ENCODE measurements around the gene MVP. TPM values are rescaled to one million over a fixed set of nuclear protein-coding genes. Genes with fewer than 3 reads are reported as not detected.
"Not testable (repeated sequence)": the region's sequence is repeated elsewhere in the genome, so short reads cannot be mapped to it uniquely, and the experiment has no call there.

Gene MVP
- total RNA-seq, 1 experiment from 2014 or later, result 164 TPM

DNA sequence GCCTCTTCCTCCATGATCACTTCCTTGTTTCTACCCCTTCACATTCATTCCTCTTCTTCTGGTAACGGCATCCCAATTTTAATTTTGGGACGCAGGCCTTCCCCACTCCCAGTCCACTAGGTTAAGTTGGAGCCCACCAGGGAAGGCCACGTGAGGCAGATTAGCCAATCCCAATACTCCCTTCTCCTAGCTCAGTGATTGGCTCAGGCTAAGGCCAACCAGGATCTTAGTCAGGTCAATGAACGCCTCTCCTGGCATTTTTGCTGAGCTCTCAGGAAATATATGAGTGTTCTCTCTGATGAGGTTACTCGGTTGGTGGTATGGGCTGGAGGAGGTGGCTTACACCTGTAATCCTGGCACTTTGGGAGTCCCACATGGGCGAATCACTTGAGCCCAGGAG, 63.7 kb downstream of the MVP start:
- CTCF ChIA-PET, result no interaction called here

DNA sequence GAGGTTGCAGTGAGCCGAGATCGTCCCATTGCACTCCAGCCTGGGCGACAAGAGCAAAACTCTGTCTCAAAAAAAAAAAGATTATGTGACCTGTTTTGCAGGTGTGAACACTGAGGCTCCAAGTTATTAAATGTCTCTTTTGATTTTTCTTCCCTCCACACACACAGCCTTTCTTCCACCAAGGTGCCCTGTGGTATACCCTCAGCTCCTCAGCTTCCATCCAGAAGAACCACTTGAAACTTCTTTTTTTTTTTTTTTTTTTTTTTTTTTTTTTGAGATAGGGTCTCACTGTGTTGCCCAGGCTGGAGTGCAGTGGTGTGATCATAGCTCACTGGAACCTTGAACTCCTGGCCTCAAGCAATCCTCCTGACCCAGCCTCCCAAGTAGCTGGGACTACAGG, 69.1 kb downstream of the MVP start:
- H3K9me3 Mint-ChIP-seq (ENCODE audit: low read depth, unreplicated experiment); DNase-seq; intact Hi-C loops (cut with micrococcal nuclease; ENCODE audit: unreplicated experiment); BruUV-seq (replicated peaks); H3K4me3 Mint-ChIP-seq (ENCODE audit: low read depth, unreplicated experiment); H3K27me3 Mint-ChIP-seq (ENCODE audit: unreplicated experiment); H3K4me1 Mint-ChIP-seq (ENCODE audit: low read depth, unreplicated experiment); H3K27ac Mint-ChIP-seq (ENCODE audit: unreplicated experiment): not testable (repeated sequence)
- CTCF ChIA-PET, result interaction anchor here (0.6 to 1.3 kb wide), 2 partner anchors 55 to 518 kb away, joined by 3 read pairs; no protein-coding TSS in a partner anchor
- peaks cover 13% of the 10 kb centered on the region for H3K36me3 Mint-ChIP-seq (ENCODE audit: insufficient read depth, unreplicated experiment)

More for the DNA sequence above, 63.7 kb downstream of the MVP start:
- intact Hi-C loops (cut with micrococcal nuclease; ENCODE audit: unreplicated experiment), result no loop called here
- no peaks in the 10 kb centered on the region for H3K4me1 Mint-ChIP-seq (ENCODE audit: low read depth, unreplicated experiment)
- no peaks in the 10 kb centered on the region for H3K9me3 Mint-ChIP-seq (ENCODE audit: low read depth, unreplicated experiment)
- TF ChIP-seq, protein P1, sequence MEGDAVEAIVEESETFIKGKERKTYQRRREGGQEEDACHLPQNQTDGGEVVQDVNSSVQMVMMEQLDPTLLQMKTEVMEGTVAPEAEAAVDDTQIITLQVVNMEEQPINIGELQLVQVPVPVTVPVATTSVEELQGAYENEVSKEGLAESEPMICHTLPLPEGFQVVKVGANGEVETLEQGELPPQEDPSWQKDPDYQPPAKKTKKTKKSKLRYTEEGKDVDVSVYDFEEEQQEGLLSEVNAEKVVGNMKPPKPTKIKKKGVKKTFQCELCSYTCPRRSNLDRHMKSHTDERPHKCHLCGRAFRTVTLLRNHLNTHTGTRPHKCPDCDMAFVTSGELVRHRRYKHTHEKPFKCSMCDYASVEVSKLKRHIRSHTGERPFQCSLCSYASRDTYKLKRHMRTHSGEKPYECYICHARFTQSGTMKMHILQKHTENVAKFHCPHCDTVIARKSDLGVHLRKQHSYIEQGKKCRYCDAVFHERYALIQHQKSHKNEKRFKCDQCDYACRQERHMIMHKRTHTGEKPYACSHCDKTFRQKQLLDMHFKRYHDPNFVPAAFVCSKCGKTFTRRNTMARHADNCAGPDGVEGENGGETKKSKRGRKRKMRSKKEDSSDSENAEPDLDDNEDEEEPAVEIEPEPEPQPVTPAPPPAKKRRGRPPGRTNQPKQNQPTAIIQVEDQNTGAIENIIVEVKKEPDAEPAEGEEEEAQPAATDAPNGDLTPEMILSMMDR (IDR thresholded peaks at IDR 0.05; ENCODE audit: unreplicated experiment), result no peak
- no TSS peak for BruUV-seq (replicated peaks)
- no peak for DNase-seq
- no peaks in the 10 kb centered on the region for H3K27me3 Mint-ChIP-seq (ENCODE audit: unreplicated experiment)
- peaks cover 14% of the 10 kb centered on the region for H3K36me3 Mint-ChIP-seq (ENCODE audit: insufficient read depth, unreplicated experiment)
- no peak overlapping the region for H3K4me3 Mint-ChIP-seq (ENCODE audit: low read depth, unreplicated experiment)
- H3K27ac Mint-ChIP-seq (ENCODE audit: unreplicated experiment), result no peak overlapping the region

DNA sequence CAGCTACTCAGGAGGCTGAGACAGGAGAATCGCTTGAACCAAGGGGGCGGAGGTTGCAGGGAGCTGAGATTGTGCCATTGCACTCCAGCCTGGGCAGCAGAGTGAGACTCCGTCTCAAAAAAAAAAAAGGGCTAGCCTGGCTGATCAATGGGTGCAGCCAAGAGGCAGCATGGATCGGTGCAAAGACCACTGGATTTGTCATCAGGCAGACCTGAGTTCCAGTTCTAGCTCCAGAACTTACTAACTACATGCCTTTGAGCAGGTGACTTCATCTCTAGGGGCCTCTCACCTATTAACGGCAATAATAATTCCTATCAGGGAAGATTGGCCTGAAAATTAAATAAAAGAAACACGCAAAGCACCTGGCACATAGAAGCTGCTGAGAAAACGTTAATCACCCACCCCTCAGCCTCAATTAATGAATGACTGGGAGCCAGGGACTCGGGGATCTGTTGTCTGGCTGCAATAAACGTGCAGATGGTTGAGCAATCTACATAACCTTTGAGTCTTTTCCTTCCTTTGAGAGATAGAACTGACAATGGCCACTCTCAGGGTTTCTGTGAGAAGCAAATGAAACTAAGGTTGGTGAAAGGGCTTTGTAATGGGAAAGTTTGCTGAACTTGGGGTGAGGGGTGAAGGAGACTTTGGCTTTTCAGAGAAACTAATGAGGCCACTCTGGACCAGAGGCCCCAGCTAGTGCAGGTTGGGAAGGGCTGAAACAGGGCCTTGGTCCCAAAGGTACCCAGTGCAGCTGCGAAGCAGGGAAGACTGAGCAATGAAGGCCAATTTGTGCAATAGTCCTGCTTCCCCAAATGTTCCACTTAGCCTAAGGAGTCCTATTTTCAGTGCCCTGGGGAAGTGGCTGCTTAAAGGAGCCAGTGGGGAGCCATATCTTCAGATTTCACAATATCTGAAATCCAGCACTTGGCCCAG, 71.5 kb downstream of the MVP start:
- Mint-ChIP-seq H3K27ac (ENCODE audit: unreplicated experiment) (no peak overlapping the region), H3K4me1 (ENCODE audit: low read depth, unreplicated experiment) (no peaks in the 10 kb centered on the region), H3K4me3 (ENCODE audit: low read depth, unreplicated experiment) (no peak overlapping the region), H3K27me3 (ENCODE audit: unreplicated experiment) (no peaks in the 10 kb centered on the region), H3K36me3 (ENCODE audit: insufficient read depth, unreplicated experiment) (peaks cover 8% of the 10 kb centered on the region), H3K9me3 (ENCODE audit: low read depth, unreplicated experiment) (no peaks in the 10 kb centered on the region)
- intact Hi-C loops (cut with micrococcal nuclease; ENCODE audit: unreplicated experiment), result no loop called here
- TF ChIP-seq, protein P1 (IDR thresholded peaks at IDR 0.05; ENCODE audit: unreplicated experiment), result no peak
- BruUV-seq (replicated peaks), result no TSS peak
- no peak for DNase-seq
- CTCF ChIA-PET, result interaction anchor here (0.6 kb wide), 1 partner anchor 17 kb away, joined by 4 read pairs; no protein-coding TSS in a partner anchor

DNA sequence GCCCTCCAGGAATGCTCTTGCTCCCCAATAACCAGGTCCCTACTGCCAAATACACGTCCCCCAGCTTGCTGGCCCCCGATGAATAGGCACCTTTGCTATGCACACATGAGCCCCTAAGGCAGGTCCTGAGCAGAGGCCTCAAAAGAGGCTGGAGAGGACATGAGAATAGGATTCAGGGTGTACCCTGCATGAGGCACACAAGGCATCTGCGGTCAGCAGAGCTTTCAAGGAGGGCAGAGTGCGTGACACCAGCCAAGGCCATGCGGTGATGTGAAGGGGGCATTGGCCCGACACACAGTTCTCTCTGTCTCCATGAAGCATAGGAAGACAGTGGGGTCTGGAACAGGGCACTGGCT, 72.2 kb downstream of the MVP start:
- TF ChIP-seq, protein P1 (IDR thresholded peaks at IDR 0.05; ENCODE audit: unreplicated experiment), result no peak
- CTCF ChIA-PET, result no interaction called here
- no peak for DNase-seq
- intact Hi-C loops (cut with micrococcal nuclease; ENCODE audit: unreplicated experiment), result no loop called here
- Mint-ChIP-seq H3K27ac (ENCODE audit: unreplicated experiment) (no peak overlapping the region), H3K27me3 (ENCODE audit: unreplicated experiment) (no peaks in the 10 kb centered on the region), H3K4me1 (ENCODE audit: low read depth, unreplicated experiment) (no peaks in the 10 kb centered on the region), H3K9me3 (ENCODE audit: low read depth, unreplicated experiment) (no peaks in the 10 kb centered on the region), H3K4me3 (ENCODE audit: low read depth, unreplicated experiment) (no peak overlapping the region), H3K36me3 (ENCODE audit: insufficient read depth, unreplicated experiment) (peaks cover 8% of the 10 kb centered on the region)
- BruUV-seq (replicated peaks), result no TSS peak

DNA sequence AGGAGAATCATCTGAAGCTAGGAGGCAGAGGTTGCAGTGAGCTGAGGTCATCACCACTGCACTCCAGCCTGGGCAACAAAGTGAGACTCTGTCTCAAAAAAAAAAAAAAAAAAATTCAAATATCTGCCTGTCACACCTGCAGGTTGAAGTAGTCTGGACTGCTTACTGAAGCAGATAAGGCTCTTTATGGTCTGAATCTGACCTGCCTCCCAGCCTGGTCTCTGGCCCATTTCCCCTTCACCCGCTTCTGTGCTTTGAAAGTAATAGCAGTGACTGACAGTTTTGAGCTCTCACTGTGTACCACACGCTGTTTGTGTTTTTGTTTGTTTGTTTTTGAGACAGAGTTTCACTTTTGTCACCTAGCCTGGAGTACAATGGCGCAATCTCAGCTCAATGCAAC, 73.3 kb downstream of the MVP start:
- no peak for DNase-seq
- no TSS peak for BruUV-seq (replicated peaks)
- Mint-ChIP-seq H3K4me1 (ENCODE audit: low read depth, unreplicated experiment) (peaks cover 4% of the 10 kb centered on the region), H3K9me3 (ENCODE audit: low read depth, unreplicated experiment) (no peaks in the 10 kb centered on the region), H3K36me3 (ENCODE audit: insufficient read depth, unreplicated experiment) (peaks cover 7% of the 10 kb centered on the region), H3K27ac (ENCODE audit: unreplicated experiment) (no peak overlapping the region), H3K27me3 (ENCODE audit: unreplicated experiment) (no peaks in the 10 kb centered on the region), H3K4me3 (ENCODE audit: low read depth, unreplicated experiment) (no peak overlapping the region)
- CTCF ChIA-PET, result no interaction called here
- intact Hi-C loops (cut with micrococcal nuclease; ENCODE audit: unreplicated experiment), result no loop called here
- TF ChIP-seq, protein P1 (IDR thresholded peaks at IDR 0.05; ENCODE audit: unreplicated experiment), result no peak
